Measurements from ENCODE around the gene RELL1.

GRCh38 chr4:37675587-37676290 lies 10.4 kb downstream of the RELL1 start:
- TF ChIP-seq EP300 (conservative IDR thresholded peaks at IDR 0.05; ENCODE audit: poor library complexity, severe bottlenecking) (no peak), SMC3 (conservative IDR thresholded peaks at IDR 0.05; ENCODE audit: poor library complexity) (no peak), CTCF (IDR thresholded peaks at IDR 0.05; ENCODE audit: poor library complexity, severe bottlenecking) (no peak), POLR2AphosphoS5 (IDR thresholded peaks at IDR 0.05) (no peak)

Data from neural cell (in vitro differentiated cells).